Measurements from ENCODE around the gene ZFP3.
"Not testable (repeated sequence)": the region's sequence is repeated elsewhere in the genome, so short reads cannot be mapped to it uniquely, and the experiment has no call there.

Gene ZFP3

GRCh38 chr17:5111402-5112204 lies 33.3 kb downstream of the ZFP3 start, which contains the start of gene ZNF232:
Gene ZNF232, minus strand, starts transcription at chr17:5111878. Its CDS starts 56 bp downstream, at chr17:5111822.
- H3K27me3 Mint-ChIP-seq = peaks cover 16% of the 10 kb centered on the region
- peak within 1 kb of the TSS; percentile 78 for H3K4me3 Mint-ChIP-seq
- peaks cover 34% of the 10 kb centered on the region for H3K4me1 Mint-ChIP-seq
- H3K9me3 Mint-ChIP-seq = no peaks in the 10 kb centered on the region
- H3K27ac Mint-ChIP-seq = peak within 1 kb of the TSS; percentile 74
- peak; percentile 95 for ATAC-seq
- H3K36me3 Mint-ChIP-seq = peaks cover 47% of the 10 kb centered on the region

- Mint-ChIP-seq H3K4me3 (no peak within 1 kb of the TSS), H3K27me3 (peaks cover 48% of the 10 kb centered on the region), H3K9me3 (no peaks in the 10 kb centered on the region), H3K36me3 (peaks cover 13% of the 10 kb centered on the region), H3K27ac (no peak within 1 kb of the TSS), H3K4me1 (peaks cover 7% of the 10 kb centered on the region)
- no peak for ATAC-seq
These were observed 37.7 kb downstream of the ZFP3 start, which contains the start of gene USP6 for GRCh38 chr17:5115673-5116651. Gene USP6, plus strand, starts transcription at chr17:5116032. Its CDS starts 14,336 bp downstream, at chr17:5130368.

DNA sequence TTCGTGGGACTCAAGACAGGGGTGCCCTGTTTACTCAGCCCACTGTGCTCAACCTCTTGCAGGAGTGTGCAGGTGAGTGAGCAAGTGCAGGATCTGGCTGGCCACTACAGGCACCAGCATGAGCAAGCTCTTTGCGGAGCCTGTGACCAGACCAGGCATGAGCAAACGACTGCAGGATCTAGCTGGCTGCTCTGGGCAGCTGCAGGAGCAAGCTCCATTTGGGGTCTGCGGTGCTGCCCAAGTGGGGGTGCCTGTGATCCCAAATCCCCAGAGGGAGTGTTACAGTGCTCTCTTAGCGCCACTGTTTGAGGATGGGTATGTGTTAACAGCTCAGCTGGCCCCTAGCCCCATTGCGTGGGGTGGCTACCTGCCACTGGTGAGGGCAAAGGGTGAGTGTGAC lies 40.0 kb downstream of the ZFP3 start:
- no peak for ATAC-seq
- peaks cover 66% of the 10 kb centered on the region for H3K27me3 Mint-ChIP-seq

DNA sequence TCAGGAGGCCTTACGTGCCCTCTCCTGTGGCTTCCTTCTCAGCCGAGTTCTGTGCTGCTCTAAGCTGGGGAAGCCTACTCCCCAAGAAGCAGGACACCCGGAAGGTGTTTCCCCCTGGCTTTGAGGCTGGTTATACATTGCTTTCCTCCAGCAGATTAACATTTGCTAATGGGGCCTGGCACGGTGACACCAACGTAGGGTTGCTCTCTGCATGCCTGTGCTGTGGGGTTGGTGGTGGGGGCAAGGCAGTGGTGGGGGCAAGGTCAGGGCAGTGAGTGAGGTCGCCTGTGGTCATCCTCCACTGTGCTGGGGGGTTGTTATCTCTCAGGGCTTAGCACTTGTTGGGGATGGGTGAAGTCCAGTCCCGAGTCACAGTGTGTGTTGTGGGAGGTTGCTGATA lies 41.8 kb downstream of the ZFP3 start:
- Mint-ChIP-seq H3K4me1 (peaks cover 11% of the 10 kb centered on the region), H3K27ac (no peak overlapping the region), H3K36me3 (no peaks in the 10 kb centered on the region), H3K4me3 (no peak overlapping the region), H3K9me3 (no peaks in the 10 kb centered on the region), H3K27me3 (peaks cover 71% of the 10 kb centered on the region)
- ATAC-seq = no peak

More for the DNA sequence above, 40.0 kb downstream of the ZFP3 start:
- Mint-ChIP-seq H3K36me3 (peaks cover 13% of the 10 kb centered on the region), H3K4me3 (no peak overlapping the region), H3K4me1 (peaks cover 11% of the 10 kb centered on the region), H3K9me3 (no peaks in the 10 kb centered on the region), H3K27ac (no peak overlapping the region)

DNA sequence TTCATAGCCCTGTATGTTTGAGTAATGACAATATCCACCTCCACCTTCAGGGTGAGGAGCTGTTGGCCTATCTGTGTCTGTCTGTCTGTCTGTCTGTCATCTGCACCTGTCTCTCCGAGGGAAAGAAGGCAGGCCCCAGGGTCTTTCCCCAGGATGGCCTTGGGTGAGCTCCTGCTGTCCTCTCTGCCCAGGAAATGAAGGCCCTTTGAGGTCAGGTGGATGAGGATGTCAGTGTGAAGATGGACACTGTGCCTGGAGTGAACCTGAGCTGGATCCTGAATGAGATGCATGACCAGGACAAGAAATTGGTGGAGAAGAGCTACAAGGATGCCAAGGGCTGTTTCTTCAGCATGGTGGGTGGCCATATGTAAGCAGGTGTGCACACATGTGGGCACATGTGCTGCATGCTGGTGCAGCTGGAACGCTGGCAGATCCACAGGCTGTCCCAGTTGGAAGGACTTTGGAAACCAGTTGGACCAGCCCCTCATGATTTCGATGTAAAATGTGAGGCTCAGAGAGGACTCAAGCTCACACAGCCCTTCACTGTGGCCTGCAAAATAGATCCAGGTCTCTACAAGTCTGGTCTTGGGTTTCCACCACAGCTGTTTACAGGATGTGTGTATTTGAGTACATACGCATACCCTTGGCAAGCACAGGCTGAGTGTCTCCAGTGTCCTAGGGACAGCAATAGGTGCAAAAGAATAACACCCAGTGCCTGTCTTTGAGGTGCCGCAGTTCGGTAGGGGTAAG lies 42.3 kb downstream of the ZFP3 start:
- H3K9me3 Mint-ChIP-seq, ATAC-seq, H3K36me3 Mint-ChIP-seq, H3K4me3 Mint-ChIP-seq, H3K27ac Mint-ChIP-seq: not testable (repeated sequence)
- Mint-ChIP-seq H3K27me3 (peaks cover 69% of the 10 kb centered on the region), H3K4me1 (peaks cover 11% of the 10 kb centered on the region)

- Mint-ChIP-seq H3K4me1 (peaks cover 11% of the 10 kb centered on the region), H3K36me3 (no peaks in the 10 kb centered on the region), H3K9me3 (no peaks in the 10 kb centered on the region), H3K27ac (no peak overlapping the region), H3K4me3 (peak overlapping the region; percentile 19), H3K27me3 (peaks cover 65% of the 10 kb centered on the region)
- ATAC-seq = no peak
These were observed 43.0 kb downstream of the ZFP3 start for GRCh38 chr17:5121186-5121841.

- not testable (repeated sequence) for H3K9me3 Mint-ChIP-seq, ATAC-seq, H3K4me3 Mint-ChIP-seq, H3K36me3 Mint-ChIP-seq, H3K4me1 Mint-ChIP-seq, H3K27ac Mint-ChIP-seq
- H3K27me3 Mint-ChIP-seq = peaks cover 58% of the 10 kb centered on the region
These were observed 43.8 kb downstream of the ZFP3 start for GRCh38 chr17:5122056-5122455.

- H3K4me3 Mint-ChIP-seq = peak overlapping the region; percentile 52
- H3K4me1 Mint-ChIP-seq = peaks cover 7% of the 10 kb centered on the region
- ATAC-seq = peak; percentile 48
- no peak overlapping the region for H3K27ac Mint-ChIP-seq
- no peaks in the 10 kb centered on the region for H3K36me3 Mint-ChIP-seq
- H3K27me3 Mint-ChIP-seq = peaks cover 51% of the 10 kb centered on the region
- H3K9me3 Mint-ChIP-seq = no peaks in the 10 kb centered on the region
These were observed 44.5 kb downstream of the ZFP3 start for GRCh38 chr17:5122586-5123342.

- H3K4me1 Mint-ChIP-seq = peaks cover 7% of the 10 kb centered on the region
- no peak for ATAC-seq
- H3K27ac Mint-ChIP-seq = no peak overlapping the region
- no peaks in the 10 kb centered on the region for H3K36me3 Mint-ChIP-seq
- no peak overlapping the region for H3K4me3 Mint-ChIP-seq
- H3K27me3 Mint-ChIP-seq = peaks cover 43% of the 10 kb centered on the region
- H3K9me3 Mint-ChIP-seq = no peaks in the 10 kb centered on the region
These were observed 45.3 kb downstream of the ZFP3 start for GRCh38 chr17:5123343-5124124.

DNA sequence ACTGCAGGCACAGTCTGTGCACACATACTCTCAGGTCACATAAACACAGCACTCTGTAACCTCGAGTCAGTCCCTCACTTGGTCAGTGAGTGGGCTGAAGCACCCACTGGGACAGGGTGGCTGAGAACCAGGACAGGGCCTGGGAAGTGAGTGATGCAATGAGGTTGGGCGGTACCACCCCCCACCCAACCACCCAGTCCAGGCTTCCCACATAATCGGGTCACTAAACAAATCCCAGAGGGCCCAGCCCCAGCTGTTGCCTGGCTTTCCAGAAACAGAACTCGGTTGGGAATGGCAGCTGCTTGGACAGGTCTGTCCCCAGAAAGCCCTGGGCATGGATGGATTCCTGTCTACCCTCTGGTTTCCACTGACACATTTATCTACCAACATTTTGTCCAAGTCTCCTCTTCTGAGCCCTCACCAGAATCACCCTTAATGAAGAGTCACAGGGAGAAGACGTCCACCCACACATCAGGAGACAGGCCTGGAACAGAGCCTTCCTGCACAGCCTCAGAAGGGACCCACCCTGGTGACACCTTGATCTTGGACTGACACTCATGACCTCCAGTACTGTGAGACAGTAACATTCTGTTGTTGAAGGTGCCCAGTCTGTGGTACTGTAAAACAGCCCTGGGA lies 46.0 kb downstream of the ZFP3 start:
- ATAC-seq, H3K9me3 Mint-ChIP-seq, H3K27ac Mint-ChIP-seq, H3K36me3 Mint-ChIP-seq, H3K4me1 Mint-ChIP-seq, H3K4me3 Mint-ChIP-seq: not testable (repeated sequence)
- peaks cover 40% of the 10 kb centered on the region for H3K27me3 Mint-ChIP-seq

DNA sequence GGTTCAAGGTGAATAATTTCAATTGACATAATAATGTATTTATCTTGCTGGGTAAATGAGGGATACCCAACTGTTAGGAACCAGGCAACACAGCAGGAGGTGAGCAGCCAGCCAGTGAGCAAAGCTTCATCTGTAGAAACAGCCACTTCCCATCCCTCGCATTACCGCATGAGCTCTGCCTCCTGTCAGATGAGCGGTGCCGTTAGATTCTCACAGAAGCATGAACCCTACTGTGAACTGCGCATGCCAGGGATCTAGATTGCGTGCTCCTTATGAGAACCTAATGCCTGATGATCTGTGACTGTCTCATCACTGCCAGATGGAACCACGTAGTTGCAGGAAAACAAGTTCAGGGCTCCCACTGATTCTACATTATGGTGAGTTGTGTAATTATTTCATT lies 46.6 kb downstream of the ZFP3 start:
- not testable (repeated sequence) for H3K9me3 Mint-ChIP-seq, H3K36me3 Mint-ChIP-seq, H3K4me3 Mint-ChIP-seq, ATAC-seq, H3K4me1 Mint-ChIP-seq, H3K27ac Mint-ChIP-seq
- H3K27me3 Mint-ChIP-seq = peaks cover 44% of the 10 kb centered on the region

DNA sequence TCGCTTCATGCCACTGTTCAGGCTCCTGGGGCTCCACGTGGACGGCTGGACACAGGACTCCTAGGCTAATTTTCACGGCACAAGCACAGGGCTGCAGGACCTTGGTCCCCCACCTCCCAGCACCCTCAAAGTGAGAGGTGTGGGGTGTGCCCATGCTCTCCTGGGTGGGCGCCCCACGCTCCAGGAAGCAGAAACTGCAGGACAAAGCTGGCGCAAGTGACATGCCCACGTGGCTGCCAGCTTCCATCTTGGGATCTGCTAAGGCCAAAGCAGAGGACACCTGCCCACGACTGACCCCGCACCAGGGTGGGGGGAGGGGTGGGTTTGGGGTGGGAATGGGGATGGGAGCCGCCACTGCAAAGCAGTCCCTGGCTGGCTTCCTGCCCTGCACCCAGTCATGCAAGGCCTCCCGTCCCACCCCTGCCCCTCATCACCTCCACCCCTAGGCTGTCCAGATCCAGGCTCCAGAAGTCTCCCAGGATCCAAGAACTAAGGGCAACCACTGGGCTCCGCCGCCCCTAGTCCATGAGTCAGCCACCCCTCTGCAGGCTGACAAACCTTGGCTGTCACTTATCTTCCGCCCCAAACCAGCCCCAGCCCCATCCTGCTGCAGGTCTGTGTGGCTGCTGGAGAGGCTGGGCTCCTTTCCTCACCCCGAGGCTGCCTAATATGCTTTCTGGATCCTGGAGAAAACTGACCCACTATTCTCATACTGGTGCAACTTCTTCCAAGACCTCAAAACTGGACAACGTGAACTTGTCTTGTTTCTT lies 48.6 kb downstream of the ZFP3 start:
- H3K4me3 Mint-ChIP-seq = no peak overlapping the region

More for the DNA sequence above, 48.6 kb downstream of the ZFP3 start:
- no peak overlapping the region for H3K27ac Mint-ChIP-seq
- H3K27me3 Mint-ChIP-seq = peaks cover 44% of the 10 kb centered on the region
- H3K36me3 Mint-ChIP-seq = no peaks in the 10 kb centered on the region
- no peaks in the 10 kb centered on the region for H3K9me3 Mint-ChIP-seq
- H3K4me1 Mint-ChIP-seq = peaks cover 2% of the 10 kb centered on the region
- ATAC-seq = no peak

Measured in stimulated activated memory B cell treated with anti-CD40 and anti-IgM and Interleukin-4, amounts not matched to agents 10 μg/mL and 1 μg/mL and 100 μg/mL, for 72 hours (primary cell).